Memory B cell (primary cell): ENCODE data around the gene SEPTIN2.
"Not testable (repeated sequence)": the region's sequence is repeated elsewhere in the genome, so short reads cannot be mapped to it uniquely, and the experiment has no call there.

ENCODE experiments used
- ATAC-seq: fragments of 150-1000 bp; cut with Tn5 transposase; 2 replicates; pipeline ENCODE4 v1.10.0; 2021; ENCODE audit warnings: low read depth, mild to moderate bottlenecking, moderate library complexity
- DNase-seq, 2 donors: peaks; one replicate each; pipeline ENCODE4 v3.0.0; 2022; ENCODE audit warnings: low spot score in 2 of 2
- H3K27ac Mint-ChIP-seq: one replicate; pipeline ENCODE4 v1.8.0; 2022; ENCODE audit warnings: mild to moderate bottlenecking, moderate library complexity, mixed read lengths
- H3K27me3 Mint-ChIP-seq: one replicate; pipeline ENCODE4 v1.8.0; 2022; ENCODE audit warnings: mixed read lengths
- H3K36me3 Mint-ChIP-seq: one replicate; pipeline ENCODE4 v1.8.0; 2022; ENCODE audit warnings: mild to moderate bottlenecking, mixed read lengths
- H3K4me1 Mint-ChIP-seq: one replicate; pipeline ENCODE4 v1.8.0; 2022; ENCODE audit warnings: mixed read lengths
- H3K4me3 Mint-ChIP-seq: one replicate; pipeline ENCODE4 v1.8.0; 2022; ENCODE audit warnings: mild to moderate bottlenecking, moderate library complexity, mixed read lengths
- H3K9me3 Mint-ChIP-seq: one replicate; pipeline ENCODE4 v1.8.0; 2022; ENCODE audit warnings: mixed read lengths

The SEPTIN2 gene

GRCh38 chr2:241278306-241278705 is 37.4 kb upstream of the SEPTIN2 start:
- not testable (repeated sequence) for H3K4me3 Mint-ChIP-seq, H3K27ac Mint-ChIP-seq, ATAC-seq, H3K36me3 Mint-ChIP-seq, H3K27me3 Mint-ChIP-seq, DNase-seq, H3K9me3 Mint-ChIP-seq
- peaks cover 21% of the 10 kb centered on the region for H3K4me1 Mint-ChIP-seq

DNA sequence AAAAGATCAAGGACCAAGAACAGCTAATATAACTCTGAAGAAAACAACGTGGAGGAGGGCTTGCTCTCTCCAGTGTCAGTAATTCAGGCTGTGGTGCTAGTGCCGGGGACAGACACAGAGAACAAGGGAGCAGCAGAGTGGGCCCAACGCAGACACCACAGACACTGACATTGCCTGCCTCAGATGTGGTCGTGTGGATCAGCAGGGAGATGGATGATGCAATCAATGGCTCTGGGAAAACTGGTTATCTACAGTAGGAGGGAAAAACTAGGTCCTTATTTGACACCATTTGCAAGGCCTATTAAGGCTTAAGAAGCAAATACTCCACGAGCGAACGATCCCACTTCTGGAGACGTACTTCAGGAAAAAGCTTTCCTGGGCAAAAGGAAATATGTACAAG is 36.3 kb upstream of the SEPTIN2 start:
- Mint-ChIP-seq H3K27me3 (no peaks in the 10 kb centered on the region), H3K36me3 (peaks cover 7% of the 10 kb centered on the region), H3K9me3 (peaks cover 5% of the 10 kb centered on the region), H3K4me1 (peaks cover 15% of the 10 kb centered on the region), H3K27ac (no peak overlapping the region), H3K4me3 (no peak overlapping the region)
- DNase-seq: no peak
- no peak for ATAC-seq

GRCh38 chr2:241279828-241280227 is 35.9 kb upstream of the SEPTIN2 start:
- Mint-ChIP-seq H3K27me3 (no peaks in the 10 kb centered on the region), H3K27ac (peak overlapping the region; percentile 68)
- ATAC-seq: no peak

DNA sequence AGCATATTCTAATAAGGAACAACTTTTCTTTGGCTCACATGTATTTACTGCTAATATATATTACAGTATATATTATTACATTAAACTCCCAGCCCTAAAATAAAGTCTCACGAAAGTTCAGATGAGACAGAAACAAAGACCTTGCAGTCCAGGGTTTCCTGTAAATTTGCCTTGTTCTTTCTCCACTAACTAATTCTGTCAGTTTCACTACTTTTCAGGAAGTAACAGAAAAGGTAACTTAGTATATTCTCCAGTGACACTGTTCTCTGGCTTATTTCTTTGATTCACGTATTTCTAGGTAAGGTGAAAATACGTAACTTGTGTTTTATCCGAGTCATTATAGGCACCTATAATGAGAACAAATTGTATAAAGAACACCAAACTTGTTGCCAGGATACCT is 35.4 kb upstream of the SEPTIN2 start:
- H3K36me3 Mint-ChIP-seq: peaks cover 2% of the 10 kb centered on the region
- ATAC-seq (no peak), DNase-seq (no peak)
- peaks cover 3% of the 10 kb centered on the region for H3K9me3 Mint-ChIP-seq
- peak overlapping the region; percentile 68 for H3K27ac Mint-ChIP-seq
- peaks cover 15% of the 10 kb centered on the region for H3K4me1 Mint-ChIP-seq
- no peaks in the 10 kb centered on the region for H3K27me3 Mint-ChIP-seq
- no peak overlapping the region for H3K4me3 Mint-ChIP-seq

More at GRCh38 chr2:241279828-241280227, 35.9 kb upstream of the SEPTIN2 start:
- H3K4me3 Mint-ChIP-seq: no peak overlapping the region
- H3K4me1 Mint-ChIP-seq: peaks cover 15% of the 10 kb centered on the region
- H3K9me3 Mint-ChIP-seq: peaks cover 5% of the 10 kb centered on the region
- DNase-seq: no peak
- H3K36me3 Mint-ChIP-seq: peaks cover 5% of the 10 kb centered on the region

DNA sequence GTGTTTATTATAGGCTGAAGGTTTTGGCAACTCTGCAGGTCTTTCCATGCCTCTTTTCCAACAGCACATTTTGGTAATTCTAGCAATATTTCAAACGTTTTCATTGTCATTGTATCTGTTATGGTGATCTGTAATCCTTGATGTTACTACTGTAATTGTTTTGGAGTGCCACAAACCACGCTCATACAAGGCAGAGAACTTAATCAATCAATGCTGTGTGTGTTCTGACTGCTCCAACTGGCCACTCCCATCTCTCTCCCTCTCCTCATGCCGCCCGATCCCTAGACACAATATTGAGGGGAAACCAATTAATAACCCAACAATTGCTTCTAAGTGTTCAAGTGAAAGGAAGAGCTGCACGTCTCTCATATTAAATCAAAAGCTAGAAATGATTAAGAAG is 33.2 kb upstream of the SEPTIN2 start:
- DNase-seq (no peak), ATAC-seq (no peak)
- Mint-ChIP-seq H3K4me1 (peaks cover 18% of the 10 kb centered on the region), H3K4me3 (no peak overlapping the region), H3K27ac (no peak overlapping the region), H3K36me3 (peaks cover 2% of the 10 kb centered on the region), H3K9me3 (no peaks in the 10 kb centered on the region), H3K27me3 (no peaks in the 10 kb centered on the region)

DNA sequence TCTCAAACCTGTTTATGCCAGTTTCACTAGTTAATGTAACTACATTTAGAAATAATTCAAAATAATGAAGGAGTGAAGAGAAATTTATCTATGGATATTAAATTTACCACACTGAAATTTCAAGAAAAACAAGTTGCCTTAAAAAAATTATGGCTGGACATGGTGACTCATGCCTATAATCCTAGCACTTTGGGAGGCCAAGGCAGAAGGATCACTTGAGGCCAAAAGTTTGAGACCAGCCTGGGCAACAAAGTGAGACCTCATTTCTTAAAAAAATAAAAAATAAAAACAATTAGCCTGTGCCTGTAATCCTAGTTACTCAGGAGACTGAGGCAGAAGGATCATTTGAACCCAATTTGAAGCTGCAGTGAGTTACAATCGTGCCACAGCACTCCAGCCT is 30.1 kb upstream of the SEPTIN2 start:
- Mint-ChIP-seq H3K4me3 (no peak overlapping the region), H3K9me3 (no peaks in the 10 kb centered on the region), H3K4me1 (peaks cover 30% of the 10 kb centered on the region), H3K36me3 (peaks cover 3% of the 10 kb centered on the region), H3K27ac (no peak overlapping the region), H3K27me3 (no peaks in the 10 kb centered on the region)
- DNase-seq (no peak), ATAC-seq (no peak)

- no peak for ATAC-seq
- Mint-ChIP-seq H3K4me3 (no peak overlapping the region), H3K27ac (no peak overlapping the region), H3K27me3 (no peaks in the 10 kb centered on the region), H3K36me3 (peaks cover 3% of the 10 kb centered on the region), H3K4me1 (peaks cover 30% of the 10 kb centered on the region), H3K9me3 (no peaks in the 10 kb centered on the region)
- DNase-seq: no peak
Measured at GRCh38 chr2:241286348-241287090, 29.2 kb upstream of the SEPTIN2 start.

DNA sequence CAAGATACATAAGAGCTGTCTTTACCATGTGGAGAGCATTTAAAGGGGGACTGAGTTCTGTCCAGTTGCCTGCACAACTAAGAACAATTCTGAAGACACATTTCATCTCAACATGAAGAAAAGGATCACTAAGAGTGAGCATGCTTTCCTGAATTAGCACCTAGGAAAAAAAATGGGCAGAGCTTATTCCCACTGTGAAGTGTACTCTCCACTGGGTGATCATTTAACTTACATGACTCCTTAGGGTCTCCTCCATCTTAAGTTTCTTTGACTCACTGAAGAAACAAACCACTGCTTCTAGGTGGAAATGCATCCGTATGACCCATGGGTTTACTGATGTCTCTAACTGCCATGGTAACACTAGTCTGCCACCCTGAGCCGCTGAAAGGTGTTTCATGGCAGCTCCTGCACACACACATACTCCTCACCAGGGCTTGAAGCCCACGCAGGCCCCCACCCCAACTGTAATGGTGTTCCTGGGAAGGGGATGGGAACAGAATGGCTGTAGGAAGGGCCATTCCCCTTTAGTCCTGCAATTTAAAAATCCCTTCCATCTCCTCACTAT is 27.3 kb upstream of the SEPTIN2 start:
- H3K27ac Mint-ChIP-seq: no peak overlapping the region
- H3K27me3 Mint-ChIP-seq: no peaks in the 10 kb centered on the region
- ATAC-seq (no peak), DNase-seq (no peak)
- H3K36me3 Mint-ChIP-seq: peaks cover 3% of the 10 kb centered on the region
- H3K4me3 Mint-ChIP-seq: no peak overlapping the region
- peaks cover 22% of the 10 kb centered on the region for H3K4me1 Mint-ChIP-seq
- no peaks in the 10 kb centered on the region for H3K9me3 Mint-ChIP-seq

DNA sequence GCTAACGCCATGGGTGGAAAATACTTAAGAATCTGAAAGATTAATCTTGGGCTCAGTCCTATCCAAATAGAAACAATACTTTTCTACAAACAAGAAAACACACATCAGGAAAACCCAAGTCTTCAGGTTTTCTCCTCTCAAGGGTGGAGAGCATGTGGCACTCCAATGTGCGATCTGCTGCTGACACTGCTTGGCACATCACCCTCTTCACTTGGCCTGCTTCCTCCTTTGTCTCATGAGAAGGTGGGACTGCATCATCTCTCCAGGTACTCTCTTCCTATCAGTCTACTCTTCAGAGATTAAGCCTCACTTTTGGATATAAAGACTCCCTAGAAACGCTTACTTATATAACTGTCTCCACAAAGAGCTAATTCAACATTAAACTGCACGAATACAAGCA is 26.7 kb upstream of the SEPTIN2 start:
- Mint-ChIP-seq H3K9me3 (no peaks in the 10 kb centered on the region), H3K27me3 (no peaks in the 10 kb centered on the region), H3K4me3 (no peak overlapping the region), H3K36me3 (peaks cover 3% of the 10 kb centered on the region), H3K27ac (no peak overlapping the region), H3K4me1 (peaks cover 22% of the 10 kb centered on the region)
- ATAC-seq: no peak
- no peak for DNase-seq

- H3K27ac Mint-ChIP-seq: no peak overlapping the region
- peaks cover 3% of the 10 kb centered on the region for H3K36me3 Mint-ChIP-seq
- H3K9me3 Mint-ChIP-seq: no peaks in the 10 kb centered on the region
- H3K27me3 Mint-ChIP-seq: no peaks in the 10 kb centered on the region
- no peak overlapping the region for H3K4me3 Mint-ChIP-seq
- peaks cover 22% of the 10 kb centered on the region for H3K4me1 Mint-ChIP-seq
- ATAC-seq (no peak), DNase-seq (no peak)
Measured at GRCh38 chr2:241289597-241289996, 26.1 kb upstream of the SEPTIN2 start.

- DNase-seq: no peak
- peaks cover 25% of the 10 kb centered on the region for H3K4me1 Mint-ChIP-seq
- no peak overlapping the region for H3K27ac Mint-ChIP-seq
Measured at GRCh38 chr2:241291153-241291552, 24.6 kb upstream of the SEPTIN2 start.

DNA sequence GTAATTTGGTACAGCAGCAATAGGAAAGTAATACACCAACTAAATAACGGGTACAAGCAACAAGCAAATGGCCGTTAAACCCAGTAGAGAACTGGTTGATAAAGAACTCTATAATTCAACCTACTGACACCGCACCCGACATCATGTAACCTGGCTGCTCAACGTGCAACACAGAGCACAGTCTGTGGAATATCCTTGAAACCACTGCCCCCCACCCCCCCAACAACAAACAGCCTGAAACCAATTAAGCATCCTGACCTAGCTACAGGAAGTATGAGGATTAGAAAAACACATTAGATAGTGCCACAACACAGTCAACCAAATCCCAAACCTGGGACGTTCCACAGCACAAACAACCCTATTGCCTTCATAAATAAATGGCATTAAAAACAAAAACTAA is 23.7 kb upstream of the SEPTIN2 start:
- DNase-seq: no peak
- no peak overlapping the region for H3K27ac Mint-ChIP-seq
- H3K4me1 Mint-ChIP-seq: peaks cover 22% of the 10 kb centered on the region
- H3K36me3 Mint-ChIP-seq: peaks cover 7% of the 10 kb centered on the region
- H3K4me3 Mint-ChIP-seq: no peak overlapping the region
- H3K9me3 Mint-ChIP-seq: no peaks in the 10 kb centered on the region
- ATAC-seq: no peak
- no peaks in the 10 kb centered on the region for H3K27me3 Mint-ChIP-seq

More at GRCh38 chr2:241291153-241291552, 24.6 kb upstream of the SEPTIN2 start:
- no peaks in the 10 kb centered on the region for H3K27me3 Mint-ChIP-seq
- peaks cover 5% of the 10 kb centered on the region for H3K36me3 Mint-ChIP-seq
- no peak overlapping the region for H3K4me3 Mint-ChIP-seq
- no peaks in the 10 kb centered on the region for H3K9me3 Mint-ChIP-seq
- ATAC-seq: no peak

- Mint-ChIP-seq H3K36me3 (peaks cover 12% of the 10 kb centered on the region), H3K4me1 (peaks cover 19% of the 10 kb centered on the region)
- ATAC-seq, H3K27me3 Mint-ChIP-seq, H3K9me3 Mint-ChIP-seq, DNase-seq, H3K27ac Mint-ChIP-seq, H3K4me3 Mint-ChIP-seq: not testable (repeated sequence)
Measured at GRCh38 chr2:241293378-241293797, 22.3 kb upstream of the SEPTIN2 start.

DNA sequence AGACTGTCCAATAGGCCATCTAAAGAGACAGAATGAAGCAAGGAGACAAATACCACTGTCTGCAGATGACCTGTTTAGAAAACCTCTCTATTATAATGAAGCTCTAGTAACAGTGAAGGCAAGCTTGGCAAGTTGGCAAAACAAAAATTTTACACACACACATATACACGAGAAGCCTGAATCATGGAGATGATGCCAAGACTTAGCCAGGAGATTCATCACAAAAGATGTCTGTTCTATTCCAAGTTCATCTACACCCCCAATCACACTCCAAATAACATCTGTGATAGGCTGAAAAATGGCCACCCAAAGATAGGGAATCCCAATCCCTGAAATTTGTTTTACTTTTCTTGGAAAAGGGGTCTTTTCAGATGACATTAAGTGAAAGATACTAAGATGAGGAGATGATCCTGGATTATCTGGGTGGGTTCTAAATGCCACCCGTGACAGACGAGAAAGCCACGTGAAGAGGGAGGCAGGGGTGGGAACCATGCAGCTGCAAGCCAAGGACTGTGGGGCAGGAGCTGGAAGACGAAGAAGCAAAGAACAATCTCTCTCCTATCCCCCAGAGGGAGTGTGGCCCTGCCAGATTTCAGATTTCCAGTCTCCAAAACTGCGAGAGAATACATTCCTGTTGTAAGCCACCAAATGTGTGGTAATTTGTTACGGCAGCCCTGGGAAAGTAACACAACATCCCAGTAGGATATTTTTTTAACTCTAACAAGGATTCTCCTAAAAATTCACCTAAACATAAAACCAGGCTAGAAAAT is 20.2 kb upstream of the SEPTIN2 start:
- H3K9me3 Mint-ChIP-seq: no peaks in the 10 kb centered on the region
- peaks cover 15% of the 10 kb centered on the region for H3K4me1 Mint-ChIP-seq
- no peak overlapping the region for H3K4me3 Mint-ChIP-seq
- H3K27me3 Mint-ChIP-seq: no peaks in the 10 kb centered on the region
- ATAC-seq (no peak), DNase-seq (no peak)
- H3K27ac Mint-ChIP-seq: no peak overlapping the region
- peaks cover 13% of the 10 kb centered on the region for H3K36me3 Mint-ChIP-seq
